OCI-LY7 (cell line): ENCODE data around the gene RPL22.

Source experiments
- EZH2phosphoT487 ChIP-seq: fragments of 200-600 bp; sonication (generic); IDR thresholded peaks from 2 replicates; pipeline ENCODE4 v1.6.1; 2018; ENCODE audit warnings: low read depth, borderline replicate concordance, mild to moderate bottlenecking, mixed run types, antibody characterized with exemption, low read length, moderate library complexity, mixed read lengths
- TF ChIP-seq, protein P1 (sequence below): fragments of 200-600 bp; sonication (generic); conservative IDR thresholded peaks from 2 replicates; pipeline ENCODE4 v1.5.1; 2014; ENCODE audit warnings: mild to moderate bottlenecking, antibody characterized with exemption, low read length, moderate library complexity, mixed read lengths

DNA sequence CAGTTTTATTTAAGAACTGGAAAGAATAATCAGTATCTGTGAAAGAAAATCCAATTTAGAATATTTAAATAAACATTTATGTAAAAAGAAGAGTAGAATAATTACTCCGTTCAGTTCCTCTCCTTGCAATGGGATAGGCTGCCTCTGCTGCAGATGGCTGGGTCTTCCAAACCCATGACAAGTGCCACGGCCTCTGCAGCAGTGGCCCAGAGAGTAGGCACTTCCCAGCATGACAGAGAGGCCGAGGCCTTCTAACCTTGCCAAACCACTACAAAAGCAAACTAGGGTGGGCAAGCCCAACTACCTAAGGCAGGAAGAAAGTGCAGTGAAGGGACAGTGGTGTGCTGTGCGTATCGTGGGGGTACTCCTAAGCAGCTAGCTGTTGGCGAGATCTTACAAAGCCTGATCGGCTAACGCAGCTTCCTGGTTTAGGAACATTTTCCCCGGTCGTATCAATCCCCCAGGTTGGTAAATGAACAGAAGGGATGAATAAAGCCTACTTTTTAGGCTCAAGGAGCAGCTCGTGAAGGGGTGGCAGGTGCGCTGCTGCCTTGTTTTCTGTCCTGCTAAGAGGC lies 21.9 kb upstream of the RPL22 start:
- TF ChIP-seq, protein P1, sequence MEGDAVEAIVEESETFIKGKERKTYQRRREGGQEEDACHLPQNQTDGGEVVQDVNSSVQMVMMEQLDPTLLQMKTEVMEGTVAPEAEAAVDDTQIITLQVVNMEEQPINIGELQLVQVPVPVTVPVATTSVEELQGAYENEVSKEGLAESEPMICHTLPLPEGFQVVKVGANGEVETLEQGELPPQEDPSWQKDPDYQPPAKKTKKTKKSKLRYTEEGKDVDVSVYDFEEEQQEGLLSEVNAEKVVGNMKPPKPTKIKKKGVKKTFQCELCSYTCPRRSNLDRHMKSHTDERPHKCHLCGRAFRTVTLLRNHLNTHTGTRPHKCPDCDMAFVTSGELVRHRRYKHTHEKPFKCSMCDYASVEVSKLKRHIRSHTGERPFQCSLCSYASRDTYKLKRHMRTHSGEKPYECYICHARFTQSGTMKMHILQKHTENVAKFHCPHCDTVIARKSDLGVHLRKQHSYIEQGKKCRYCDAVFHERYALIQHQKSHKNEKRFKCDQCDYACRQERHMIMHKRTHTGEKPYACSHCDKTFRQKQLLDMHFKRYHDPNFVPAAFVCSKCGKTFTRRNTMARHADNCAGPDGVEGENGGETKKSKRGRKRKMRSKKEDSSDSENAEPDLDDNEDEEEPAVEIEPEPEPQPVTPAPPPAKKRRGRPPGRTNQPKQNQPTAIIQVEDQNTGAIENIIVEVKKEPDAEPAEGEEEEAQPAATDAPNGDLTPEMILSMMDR, result no peak
- TF ChIP-seq EZH2phosphoT487, result no peak
